Sigmoid colon (tissue), 7 donors: ENCODE data around the gene TLE2. TPM values are rescaled to one million over a fixed set of nuclear protein-coding genes. Genes with fewer than 3 reads are reported as not detected.
A peak's percentile ranks its signal among the peaks of the same experiment; 100 is the strongest.

ENCODE experiments used
- DNase-seq: peaks from one replicate; pipeline ENCODE4 v3.0.0-alpha.2; 2019
- H3K27ac ChIP-seq, 4 donors: fragments of 200-600 bp; sonication (generic); one replicate each; pipeline ENCODE4 v1.5.1; 2016 to 2019; ENCODE audit warnings: mild to moderate bottlenecking in 1 of 4
- H3K27me3 ChIP-seq, 3 donors: fragments of 200-600 bp; sonication (generic); one replicate each; pipeline ENCODE4 v1.5.1; 2019; ENCODE audit warnings: mild to moderate bottlenecking in 1 of 3
- H3K36me3 ChIP-seq, 4 donors: fragments of 200-600 bp; sonication (generic); one replicate each; pipeline ENCODE4 v1.5.1; 2016 to 2019
- H3K4me1 ChIP-seq, 4 donors: fragments of 200-600 bp; sonication (generic); one replicate each; pipeline ENCODE4 v1.5.1; 2017 to 2019
- H3K4me3 ChIP-seq, 4 donors: fragments of 200-600 bp; sonication (generic); one replicate each; pipeline ENCODE4 v1.5.1; 2017 to 2019; ENCODE audit warnings: mild to moderate bottlenecking in 2 of 4, moderate library complexity in 1 of 4
- H3K9me3 ChIP-seq, 4 donors: fragments of 200-600 bp in 3 of 4; sonication (generic) in 3 of 4; one replicate each; pipeline versions ENCODE4 v1.5.1 to v1.6.1; 2013 to 2019
- CTCF ChIP-seq, 4 experiments: fragments of 450-650 bp in 3 of 4; fragments of 200-600 bp in 1 of 4; IDR thresholded peaks; one replicate each; pipeline ENCODE4 v1.5.1; 2016 to 2019; ENCODE audit warnings: antibody characterized with exemption in 4 of 4, mild to moderate bottlenecking in 3 of 4, moderate library complexity in 2 of 4
- EP300 ChIP-seq, 4 donors: sonication (generic); formaldehyde crosslinking; IDR thresholded peaks; one replicate each; pipeline ENCODE4 v1.6.1; 2017; ENCODE audit warnings: antibody characterized with exemption in 4 of 4
- POLR2A ChIP-seq, 2 donors: fragments of 450-650 bp; IDR thresholded peaks; one replicate each; pipeline ENCODE4 v1.6.1; 2016; ENCODE audit warnings: antibody characterized with exemption in 2 of 2, mild to moderate bottlenecking in 2 of 2, moderate library complexity in 2 of 2
- POLR2AphosphoS5 ChIP-seq, 4 donors: sonication (generic); formaldehyde crosslinking; IDR thresholded peaks; one replicate each; pipeline ENCODE4 v1.6.1; 2017; ENCODE audit warnings: antibody characterized with exemption in 4 of 4
- WGBS, 2 donors: extraction: QIAGEN DNeasy Blood & Tissue Kit; methylation state at CpG; one replicate each; pipeline ENCODE4 v1.1.7; 2013; 5-methylcytosine and 5-hydroxymethylcytosine counted together
- intact Hi-C: fragments of 100-400 bp; cut with DNase I; formaldehyde crosslinking; loops from one replicate; pipeline ENCODE4 v1.15.1; 2023
- polyA plus RNA-seq, 3 donors: library from polyadenylated mRNA; stranded (reverse); fragments of 200-250 nt; gene quantifications; one replicate each; pipeline ENCODE4 v1.2.3, GENCODE V29; 2013
- total RNA-seq, 4 donors: library from RNA; depleted of rRNA; stranded (reverse); fragments of >200 nt; gene quantifications; one replicate each; pipeline ENCODE4 v1.1.0, GENCODE V29; 2016
- donor health status: healthy with polysubstance abuse.
- donor health status: Bipolar disorder and iron deficiency.
- donor health status: healthy.

The TLE2 gene
- total and polyA plus RNA-seq, 7 donors: 10.9 to 66.5 (median 27.8) TPM

GRCh38 chr19:3035542-3036118 lies 6.5 kb upstream of the TLE2 start:
- Histone ChIP-seq H3K27me3 (no peaks in the 10 kb centered on the region), H3K4me3 (peak overlapping the region; percentile 43 to 66 (median 49)), H3K9me3 (no peaks in the 10 kb centered on the region), H3K27ac (peak overlapping the region; percentile 81 to 96 (median 93)), H3K36me3 (no peaks in the 10 kb centered on the region), H3K4me1 (peaks cover 0 to 21% (median 17%) of the 10 kb centered on the region in 4 donors)
- DNase-seq: peak; percentile 100
- intact Hi-C loops: loop anchor here (2.0 kb wide), 1 partner anchor 57 kb away; no protein-coding TSS in a partner anchor
- no peak for TF ChIP-seq CTCF (IDR thresholded peaks at IDR 0.05)
- no peak for TF ChIP-seq EP300 (IDR thresholded peaks at IDR 0.05)
- peak; percentile 48 to 78 (median 66) for TF ChIP-seq POLR2AphosphoS5 (IDR thresholded peaks at IDR 0.05)
- TF ChIP-seq POLR2A (IDR thresholded peaks at IDR 0.05): peak in 1 of 2 donors; percentile 42
- 0% methylated on average over 29 of the region's 29 CpGs for WGBS, 2 donors

GRCh38 chr19:3034656-3035541 lies 5.8 kb upstream of the TLE2 start:
- intact Hi-C loops: loop anchor here (2.0 kb wide), 1 partner anchor 56 kb away; no protein-coding TSS in a partner anchor
- DNase-seq: peak; percentile 75
- 4 to 10% methylated on average over 28 of the region's 28 CpGs for WGBS, 2 donors
- Histone ChIP-seq H3K36me3 (no peaks in the 10 kb centered on the region), H3K4me3 (peak overlapping the region; percentile 41 to 66 (median 48)), H3K27ac (peak overlapping the region; percentile 81 to 96 (median 93)), H3K4me1 (peaks cover 0 to 21% (median 18%) of the 10 kb centered on the region in 4 donors), H3K9me3 (no peaks in the 10 kb centered on the region), H3K27me3 (no peaks in the 10 kb centered on the region)
- no peak for TF ChIP-seq POLR2A (IDR thresholded peaks at IDR 0.05)
- TF ChIP-seq POLR2AphosphoS5 (IDR thresholded peaks at IDR 0.05): no peak
- no peak for TF ChIP-seq CTCF (IDR thresholded peaks at IDR 0.05)
- no peak for TF ChIP-seq EP300 (IDR thresholded peaks at IDR 0.05)

GRCh38 chr19:3034406-3034655 lies 5.3 kb upstream of the TLE2 start:
- intact Hi-C loops: loop anchor here (2.0 kb wide), 1 partner anchor 56 kb away; no protein-coding TSS in a partner anchor
- Histone ChIP-seq H3K4me1 (peaks cover 0 to 27% (median 23%) of the 10 kb centered on the region in 4 donors), H3K27ac (peak overlapping the region in 2 of 4 donors; percentile 81 to 95), H3K27me3 (no peaks in the 10 kb centered on the region), H3K36me3 (no peaks in the 10 kb centered on the region), H3K9me3 (no peaks in the 10 kb centered on the region), H3K4me3 (no peak overlapping the region)
- TF ChIP-seq CTCF (IDR thresholded peaks at IDR 0.05) (no peak), EP300 (IDR thresholded peaks at IDR 0.05) (no peak), POLR2AphosphoS5 (IDR thresholded peaks at IDR 0.05) (no peak), POLR2A (IDR thresholded peaks at IDR 0.05) (no peak)
- no peak for DNase-seq

GRCh38 chr19:3033595-3034405 lies 4.7 kb upstream of the TLE2 start:
- H3K27ac ChIP-seq: no peak overlapping the region

More at GRCh38 chr19:3033595-3034405, 4.7 kb upstream of the TLE2 start:
- no peak for DNase-seq
- intact Hi-C loops: loop anchor here (2.0 kb wide), 1 partner anchor 55 kb away; no protein-coding TSS in a partner anchor
- Histone ChIP-seq H3K9me3 (no peaks in the 10 kb centered on the region), H3K36me3 (no peaks in the 10 kb centered on the region), H3K4me1 (peaks cover 0 to 27% (median 23%) of the 10 kb centered on the region in 4 donors), H3K4me3 (no peak overlapping the region), H3K27me3 (no peaks in the 10 kb centered on the region)
- 78 to 84% methylated on average over 11 of the region's 11 CpGs for WGBS, 2 donors
- TF ChIP-seq POLR2AphosphoS5 (IDR thresholded peaks at IDR 0.05): no peak
- TF ChIP-seq CTCF (IDR thresholded peaks at IDR 0.05): no peak
- TF ChIP-seq POLR2A (IDR thresholded peaks at IDR 0.05): no peak
- no peak for TF ChIP-seq EP300 (IDR thresholded peaks at IDR 0.05)
